ENCODE data around the gene KIF7.
"Not testable (repeated sequence)": the region's sequence is repeated elsewhere in the genome, so short reads cannot be mapped to it uniquely, and the experiment has no call there.

Gene KIF7

DNA sequence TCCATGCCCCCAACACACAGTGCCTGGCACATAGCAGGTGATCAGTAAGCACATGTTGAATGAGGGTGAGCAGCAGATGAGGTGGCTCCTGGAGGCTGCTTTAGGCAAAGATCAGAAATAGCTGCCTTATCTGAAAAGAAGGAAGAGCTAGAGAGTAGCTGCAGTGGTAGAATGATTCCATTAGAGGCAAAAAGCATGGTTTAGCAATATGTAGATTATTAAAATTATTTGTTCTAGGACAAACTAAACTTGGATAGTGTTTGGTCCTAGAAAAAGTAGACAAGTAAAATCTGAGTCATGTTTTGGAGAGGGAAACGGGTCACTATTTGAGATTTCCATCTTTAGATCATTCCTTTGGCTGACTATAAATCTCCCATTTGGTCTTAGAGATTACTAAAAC is 32.1 kb downstream of the KIF7 start:
- no peak for DNase-seq (ENCODE audit: low read depth in 2 of 2)

DNA sequence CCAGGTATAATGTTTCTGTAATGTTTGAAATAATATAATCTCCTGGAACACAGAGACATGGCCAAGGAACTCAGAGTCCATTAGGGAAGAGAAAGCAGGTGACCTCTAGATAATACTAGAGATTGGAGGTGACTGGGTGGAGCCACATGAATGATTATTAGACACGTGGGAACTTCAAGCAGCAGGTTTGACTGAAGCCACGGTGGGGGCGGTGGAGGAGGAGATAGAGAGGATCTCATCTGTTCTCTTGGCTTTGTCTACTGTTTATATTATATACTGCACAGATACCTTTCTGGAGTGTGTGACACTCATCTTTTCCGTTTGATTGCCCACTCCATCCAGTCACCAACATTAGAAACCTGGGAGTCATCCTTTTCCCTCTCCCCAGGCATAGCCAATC is 33.7 kb downstream of the KIF7 start:
- DNase-seq (ENCODE audit: low read depth in 2 of 2) = no peak

DNA sequence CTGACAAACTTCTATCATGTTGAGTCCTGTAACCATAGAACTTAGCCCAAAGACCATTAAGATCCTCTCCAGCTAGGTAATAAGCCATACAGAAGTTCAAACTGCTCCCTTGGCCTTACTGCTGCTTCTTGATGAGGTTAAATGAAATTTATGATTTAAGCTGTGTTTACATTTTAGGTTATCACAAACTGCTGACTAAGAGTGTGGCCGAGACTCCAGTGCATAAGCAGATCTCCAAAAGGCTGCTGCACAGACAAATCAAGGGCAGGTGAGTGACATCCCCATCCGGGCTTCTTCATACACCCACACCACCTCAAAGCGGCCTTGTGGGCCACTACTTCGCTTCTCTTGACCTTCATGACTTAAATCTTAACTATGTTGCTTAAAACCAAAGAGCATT is 39.0 kb downstream of the KIF7 start:
- no peak for DNase-seq (ENCODE audit: low read depth in 2 of 2)

DNA sequence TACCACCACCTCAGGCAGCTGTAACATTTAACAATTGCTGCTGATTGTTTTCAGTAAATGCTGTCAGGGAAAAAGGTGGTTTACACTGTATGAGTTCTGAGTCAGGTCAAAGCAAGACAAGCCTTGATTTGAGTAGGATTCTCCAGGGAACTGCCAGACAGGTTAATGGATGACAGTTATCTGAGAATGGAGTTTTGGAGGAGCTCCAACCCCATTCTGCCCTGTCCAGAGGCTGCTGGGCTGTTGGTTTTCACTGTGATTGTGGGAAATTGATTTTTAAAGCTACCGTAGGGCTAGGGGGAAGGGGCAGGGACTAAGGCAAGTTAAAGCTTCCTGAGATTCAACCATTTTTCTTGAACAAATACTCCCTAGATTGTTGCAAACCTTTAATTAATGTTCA is 40.1 kb downstream of the KIF7 start:
- no peak for DNase-seq (ENCODE audit: low read depth in 2 of 2)

DNA sequence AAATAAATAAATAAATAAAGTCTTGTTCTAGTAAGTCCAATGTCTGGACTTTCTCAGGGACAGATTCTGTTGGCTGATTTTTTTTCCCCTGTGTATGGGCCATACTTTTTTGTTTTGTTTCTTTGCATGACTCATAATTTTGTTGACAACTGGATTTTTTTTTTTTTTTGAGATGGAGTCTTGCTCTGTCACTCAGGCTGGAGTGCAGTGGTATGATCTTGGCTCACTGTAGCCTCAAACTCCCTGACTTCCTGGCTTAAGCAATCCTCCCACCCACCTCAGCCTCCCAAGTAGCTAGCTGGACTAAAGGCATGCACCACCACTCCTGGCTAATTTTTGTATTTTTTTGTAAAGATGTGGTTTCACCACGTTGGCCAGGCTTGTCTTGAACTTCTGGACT is 41.1 kb downstream of the KIF7 start:
- DNase-seq (ENCODE audit: low read depth in 2 of 2) = no peak

DNA sequence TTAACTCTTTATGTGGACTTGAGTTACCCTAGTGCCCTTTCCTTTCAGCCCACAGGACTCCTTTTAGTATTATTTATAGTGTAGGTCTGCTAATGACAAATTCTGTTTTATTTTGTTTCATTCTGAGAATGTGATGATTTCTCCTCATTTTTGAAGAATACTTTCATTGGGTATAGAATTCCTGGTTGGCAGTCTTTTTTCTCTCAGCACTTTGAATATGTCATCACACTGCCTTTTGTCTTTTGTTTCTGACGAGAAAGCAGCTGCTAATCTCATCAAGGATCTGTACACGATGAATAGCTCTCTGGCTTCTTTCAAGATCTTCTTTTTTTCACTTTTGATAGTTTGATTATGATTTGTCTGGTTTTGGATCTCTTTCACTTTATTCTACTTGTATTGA is 42.2 kb downstream of the KIF7 start:
- no peak for DNase-seq (ENCODE audit: low read depth in 2 of 2)

DNA sequence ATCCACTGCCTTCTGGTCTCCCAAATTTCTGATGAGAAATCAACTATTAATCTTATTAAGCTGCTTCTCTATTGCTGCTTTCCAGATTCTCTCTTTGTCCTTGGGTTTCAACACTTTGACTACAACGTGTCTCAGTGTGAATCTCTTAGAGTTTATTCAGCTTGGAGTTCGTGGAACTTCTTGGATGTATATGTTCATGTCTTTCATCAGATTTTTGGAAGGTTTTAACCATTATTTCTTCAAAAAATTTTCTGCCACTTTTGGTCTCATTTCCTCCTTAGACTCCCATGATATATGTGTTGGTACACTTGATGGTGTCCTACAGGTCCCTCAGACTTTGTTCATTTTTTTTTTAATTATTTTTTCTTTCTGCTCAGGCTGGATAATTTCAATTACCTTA is 44.0 kb downstream of the KIF7 start:
- no peak for DNase-seq (ENCODE audit: low read depth in 2 of 2)

DNA sequence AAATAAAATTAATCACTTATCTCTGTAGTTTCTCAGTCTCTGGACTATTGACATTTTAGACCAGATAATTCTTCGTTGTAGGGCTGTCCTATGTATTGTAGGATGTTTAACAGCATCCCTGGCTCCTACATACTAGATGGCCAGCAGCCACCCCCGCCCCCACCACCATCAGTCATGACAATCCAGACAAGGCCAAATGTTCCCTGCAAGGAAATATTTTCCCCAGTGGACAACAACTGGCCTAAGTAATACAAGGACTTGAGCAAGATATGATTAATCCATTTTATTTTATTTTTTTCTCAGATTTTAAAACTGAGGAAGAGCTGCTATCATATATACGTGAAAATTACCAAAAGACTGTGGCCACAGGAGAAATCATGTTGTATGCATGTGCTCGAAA is 56.2 kb downstream of the KIF7 start:
- no peak for DNase-seq (ENCODE audit: low read depth in 2 of 2)

DNA sequence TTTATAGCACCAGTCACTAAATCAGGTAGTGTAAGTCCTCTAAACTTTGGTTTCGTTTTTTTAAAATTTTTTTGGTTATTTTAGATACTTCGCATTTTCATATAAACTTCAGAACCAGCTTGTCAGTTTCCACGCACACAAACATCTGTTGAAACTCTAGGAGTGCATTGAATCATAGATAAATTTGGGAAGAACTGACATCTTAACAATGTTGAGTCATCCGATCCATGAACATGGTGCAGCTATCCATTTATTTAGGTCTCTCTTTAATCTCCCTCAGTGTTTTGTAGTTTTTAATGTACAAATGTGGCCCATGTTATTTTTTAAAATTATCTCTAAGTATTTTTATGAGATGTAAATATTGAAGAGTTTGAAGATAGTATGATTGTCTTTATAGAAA is 62.2 kb downstream of the KIF7 start:
- no peak for DNase-seq (ENCODE audit: low read depth in 2 of 2)

DNA sequence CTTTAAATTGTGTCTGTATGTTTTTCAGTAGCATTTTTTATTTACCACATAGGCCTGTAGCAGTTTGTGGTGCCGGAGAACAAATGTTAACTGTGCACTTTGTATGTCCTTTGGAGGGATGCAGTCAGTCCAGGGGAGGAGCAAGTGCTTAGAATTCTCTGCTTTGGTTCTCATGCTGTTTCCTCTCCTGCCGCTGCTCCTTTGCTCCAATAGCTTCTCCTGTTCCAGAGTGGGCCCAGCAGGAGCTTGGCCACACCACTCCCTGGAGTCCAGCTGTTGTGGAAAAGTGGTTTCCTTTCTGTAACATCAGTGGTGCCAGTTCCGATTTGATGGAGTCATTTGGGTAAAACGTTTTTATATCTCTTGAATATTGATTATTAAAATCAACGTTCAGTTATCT is 63.4 kb downstream of the KIF7 start:
- DNase-seq (ENCODE audit: low read depth in 2 of 2) = no peak

DNA sequence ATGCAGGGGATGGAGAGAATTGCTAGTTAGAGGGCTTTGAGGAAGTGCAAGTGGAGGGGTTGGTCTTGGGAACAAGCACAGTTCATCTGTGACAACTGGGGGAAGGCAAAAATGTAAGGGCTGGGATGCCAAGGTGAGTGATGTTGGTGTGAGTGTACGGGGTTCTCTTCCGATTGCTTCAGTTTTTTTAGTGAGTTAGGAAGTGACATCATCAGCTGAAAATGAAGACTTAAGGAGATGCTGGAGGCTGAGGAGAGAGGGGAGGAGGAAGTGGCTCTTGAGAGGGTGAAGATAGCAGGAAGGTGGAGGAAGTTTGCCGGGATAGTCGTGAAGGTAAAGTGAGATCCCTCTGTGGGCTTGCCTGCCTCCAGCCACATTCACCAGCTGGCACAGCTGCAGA is 67.3 kb downstream of the KIF7 start:
- DNase-seq (ENCODE audit: low read depth in 2 of 2) = no peak

DNA sequence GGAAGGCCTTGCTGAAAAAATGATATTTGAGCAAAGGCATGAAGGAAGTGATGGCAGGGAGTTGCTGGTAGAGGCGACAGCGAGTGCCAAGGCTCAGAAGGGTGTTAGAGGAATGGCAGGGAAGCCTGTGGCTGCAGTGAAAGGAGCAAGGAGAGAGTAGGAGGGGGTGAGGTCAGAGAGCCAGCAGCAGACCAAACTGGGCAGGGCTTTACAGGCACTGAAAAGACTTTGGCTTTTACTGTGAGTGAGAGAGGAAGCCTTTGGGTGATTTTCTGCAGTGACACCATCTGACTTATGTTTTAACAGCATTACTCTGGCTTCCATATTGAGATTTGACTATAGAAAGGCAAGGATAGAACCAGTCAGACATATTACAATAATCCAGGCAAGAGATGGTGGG is 68.6 kb downstream of the KIF7 start:
- DNase-seq (ENCODE audit: low read depth in 2 of 2) = no peak

DNA sequence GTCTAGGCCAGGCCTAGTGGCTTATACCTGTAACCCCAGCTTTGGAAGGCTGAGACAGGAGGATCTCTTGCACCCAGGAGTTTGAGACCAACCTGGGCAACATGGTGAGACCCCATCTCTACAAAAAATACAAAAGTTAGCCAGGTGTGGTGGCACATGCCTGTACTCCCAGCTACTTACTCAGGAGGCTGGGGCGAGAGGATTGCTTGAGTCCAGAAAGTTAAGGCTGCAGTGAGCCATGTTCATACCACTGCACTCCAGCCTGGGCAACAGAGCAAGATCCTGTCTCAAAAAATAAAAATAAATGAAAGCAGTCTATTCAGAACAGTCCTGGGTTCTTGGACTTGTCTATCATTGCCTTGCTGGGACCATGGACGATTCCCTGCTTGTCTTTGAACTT is 74.5 kb downstream of the KIF7 start:
- DNase-seq (ENCODE audit: low read depth in 2 of 2) = not testable (repeated sequence)

DNA sequence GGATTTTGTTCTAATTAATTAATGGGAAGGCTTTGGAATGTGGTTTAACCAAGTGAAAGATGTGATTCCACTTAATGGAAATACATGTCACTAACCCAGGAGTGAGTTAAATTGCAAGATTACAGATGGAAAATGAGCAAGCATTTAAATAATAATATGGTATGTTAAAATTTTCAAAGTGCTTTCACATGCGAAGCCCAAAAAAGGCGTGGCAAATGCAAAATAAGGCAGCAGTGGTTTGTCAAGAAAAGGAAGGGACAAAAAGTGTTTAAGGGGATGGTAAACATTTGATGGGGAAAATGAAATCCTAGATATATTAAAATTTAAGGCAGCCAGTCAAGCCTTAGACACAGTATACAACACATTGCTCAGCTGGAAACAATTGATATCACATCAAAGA is 77.1 kb downstream of the KIF7 start:
- no peak for DNase-seq (ENCODE audit: low read depth in 2 of 2)

Data from activated CD8-positive, alpha-beta memory T cell treated with anti-CD3 and anti-CD28 coated beads for 4 hours (primary cell).